NOMO-1 (cell line): ENCODE data around the gene UBE2M.

Source experiments
- DNase-seq, 2 experiments: peaks; one replicate each; lab custom pipeline; 2025; ENCODE audit not compliant: unreplicated experiment in 2 of 2; lab: John Stamatoyannopoulos, UW

Gene UBE2M

DNA sequence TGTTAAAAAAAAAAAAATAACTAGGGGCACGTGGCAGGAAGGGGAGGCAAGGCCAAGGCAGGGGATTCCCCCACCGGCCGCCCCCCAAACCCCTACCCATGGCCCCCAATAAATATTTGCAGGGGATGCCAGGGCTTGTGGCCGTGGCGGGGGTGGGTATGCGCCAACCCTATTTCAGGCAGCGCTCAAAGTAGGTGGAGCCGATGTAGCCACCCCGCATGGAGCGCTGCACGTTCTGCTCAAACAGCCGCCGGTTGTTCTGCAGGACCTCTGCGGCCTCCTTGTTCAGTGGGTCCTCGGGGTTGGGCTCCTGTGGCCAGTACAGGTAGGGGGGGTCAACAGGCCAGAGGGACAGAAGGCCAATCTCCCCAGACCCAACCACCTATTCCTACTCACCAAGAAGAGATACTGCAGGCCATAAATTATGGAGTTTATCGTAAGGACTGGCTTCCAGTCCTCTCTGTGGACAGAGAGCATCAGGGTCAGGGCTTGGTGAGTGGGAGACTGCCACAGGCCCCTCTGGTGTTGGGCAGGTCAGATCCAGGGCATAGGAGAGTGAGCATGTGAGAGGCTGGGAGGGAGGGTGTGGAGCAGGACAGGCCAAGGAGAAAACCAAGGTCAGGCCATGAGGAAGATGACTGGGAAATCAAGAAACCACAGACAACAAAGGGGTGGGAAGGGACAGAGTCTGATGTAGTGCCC lies 2.3 kb downstream of the UBE2M start:
- no peak for DNase-seq

DNA sequence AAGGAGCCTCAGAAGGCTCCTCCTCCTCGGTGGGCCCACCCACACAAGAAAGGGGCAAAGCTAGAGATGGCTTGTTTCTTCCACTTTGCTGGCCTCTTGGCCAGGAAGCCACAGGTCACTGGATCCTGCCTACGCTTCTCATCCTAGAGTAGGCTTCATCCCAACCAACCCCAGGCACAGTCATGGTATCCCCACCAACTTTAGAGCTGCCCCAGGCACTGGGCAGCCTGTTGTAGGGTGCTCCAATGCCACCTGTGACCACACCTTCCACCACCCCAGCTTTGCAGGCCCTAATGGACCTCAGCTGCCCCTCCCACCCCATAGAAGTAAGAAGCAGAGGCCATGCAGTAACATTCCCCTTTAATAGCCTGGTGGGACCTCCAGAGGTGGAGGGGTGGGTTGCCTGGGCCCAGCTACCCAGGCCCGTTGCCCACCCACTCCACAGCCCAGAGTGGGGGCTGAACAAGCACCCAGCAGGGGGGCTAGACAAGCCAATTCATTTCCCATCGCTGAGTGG lies 3.0 kb downstream of the UBE2M start:
- no peak for DNase-seq

DNA sequence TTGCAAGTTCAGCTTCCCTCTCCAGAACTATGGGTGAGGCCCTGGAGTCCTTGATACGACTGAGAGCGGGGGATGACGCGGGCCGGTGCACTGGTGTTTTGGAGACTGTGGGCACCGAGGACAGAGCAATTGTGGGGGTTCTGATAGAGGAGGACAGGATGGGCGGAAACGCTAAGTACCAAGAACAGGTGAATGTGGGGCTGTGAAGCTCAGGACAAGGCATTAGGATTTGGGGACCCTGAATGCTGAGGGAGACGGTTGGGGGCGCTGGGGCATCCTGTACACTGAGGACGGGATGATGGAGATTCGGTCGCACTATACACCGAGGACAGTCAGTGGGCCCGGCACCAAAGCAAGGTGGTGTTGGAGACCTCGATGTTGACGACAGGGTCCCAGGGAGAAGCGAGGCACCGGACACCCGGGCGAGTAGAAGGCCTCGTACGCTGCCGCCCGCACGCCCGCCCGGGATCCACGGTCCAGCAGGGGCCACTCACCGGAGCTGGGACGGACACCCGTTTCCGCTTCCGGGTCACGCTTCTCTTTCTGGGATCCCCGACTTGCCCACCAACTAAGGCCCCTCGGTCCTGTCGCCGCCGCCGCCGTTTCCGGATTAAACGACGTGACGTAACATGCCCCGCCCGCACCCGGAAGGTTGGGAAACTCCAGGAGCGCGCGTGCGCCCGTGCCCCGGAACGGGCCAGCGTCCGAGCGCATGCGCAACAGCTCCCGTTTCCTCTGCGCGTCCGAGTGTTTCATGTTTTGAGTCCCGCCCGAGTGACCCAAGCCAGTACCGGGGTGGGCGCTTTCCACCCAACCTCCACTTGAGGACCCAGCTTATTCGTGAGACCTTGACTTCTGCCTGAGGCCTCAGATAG lies 3.7 kb downstream of the UBE2M start, which contains the start of gene CHMP2A:
Gene CHMP2A (minus strand): TSS at position 612 of the 875 bp plus-strand sequence. CDS start 893 bp downstream, outside the sequence.
- DNase-seq = no peak

DNA sequence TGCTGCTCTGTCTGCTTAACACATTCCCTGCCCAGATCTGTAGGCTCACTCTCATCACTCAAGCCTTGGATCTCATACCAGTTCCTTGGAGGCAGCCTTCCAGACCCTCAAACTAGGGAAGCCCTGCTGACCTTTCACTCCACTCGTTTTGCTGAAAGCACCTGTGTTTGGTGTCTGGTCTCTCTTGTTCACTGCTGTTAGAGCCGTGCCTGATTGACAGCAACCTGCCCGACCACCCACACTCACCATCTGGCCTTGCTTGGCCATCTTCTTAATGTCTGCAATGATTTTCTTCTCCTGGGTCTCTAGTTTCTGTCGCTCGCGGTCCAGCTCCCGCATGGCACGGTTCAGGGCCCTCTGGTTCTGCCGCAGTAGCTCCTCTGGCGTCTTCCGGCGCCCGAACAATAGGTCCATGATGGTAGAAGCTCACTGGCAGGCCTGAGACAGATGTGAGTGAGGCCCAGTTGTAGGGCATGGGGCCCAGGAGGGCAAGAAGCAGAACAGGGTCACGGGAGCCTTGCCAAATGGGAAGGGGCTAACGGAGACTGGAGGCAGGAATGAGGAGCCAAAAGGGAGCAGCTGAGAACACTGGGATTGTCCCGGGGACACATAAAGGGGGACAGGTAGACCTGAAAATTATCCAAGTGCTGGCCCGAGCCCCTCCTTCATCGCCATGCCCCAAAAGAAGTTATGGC lies 4.5 kb downstream of the UBE2M start:
- DNase-seq = no peak

DNA sequence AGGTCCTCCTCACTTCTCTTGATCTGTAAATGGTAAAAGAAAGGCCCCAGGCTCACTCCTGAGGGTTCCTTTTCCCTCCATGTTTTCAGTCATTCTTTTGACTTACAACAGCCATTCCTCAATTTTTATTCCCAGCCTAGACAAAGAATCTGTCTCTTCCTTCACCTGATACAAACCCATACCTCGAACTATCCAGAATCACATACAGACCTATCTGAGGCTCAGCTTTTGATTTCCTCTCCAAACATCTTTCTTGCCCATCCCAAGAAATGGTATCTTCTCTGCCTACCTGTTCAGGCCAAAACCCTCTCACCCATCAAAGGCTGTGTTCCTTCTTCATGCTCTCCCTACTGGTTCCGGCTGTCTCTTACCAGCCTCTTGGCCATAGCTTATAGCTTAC lies 5.8 kb downstream of the UBE2M start:
- no peak for DNase-seq

DNA sequence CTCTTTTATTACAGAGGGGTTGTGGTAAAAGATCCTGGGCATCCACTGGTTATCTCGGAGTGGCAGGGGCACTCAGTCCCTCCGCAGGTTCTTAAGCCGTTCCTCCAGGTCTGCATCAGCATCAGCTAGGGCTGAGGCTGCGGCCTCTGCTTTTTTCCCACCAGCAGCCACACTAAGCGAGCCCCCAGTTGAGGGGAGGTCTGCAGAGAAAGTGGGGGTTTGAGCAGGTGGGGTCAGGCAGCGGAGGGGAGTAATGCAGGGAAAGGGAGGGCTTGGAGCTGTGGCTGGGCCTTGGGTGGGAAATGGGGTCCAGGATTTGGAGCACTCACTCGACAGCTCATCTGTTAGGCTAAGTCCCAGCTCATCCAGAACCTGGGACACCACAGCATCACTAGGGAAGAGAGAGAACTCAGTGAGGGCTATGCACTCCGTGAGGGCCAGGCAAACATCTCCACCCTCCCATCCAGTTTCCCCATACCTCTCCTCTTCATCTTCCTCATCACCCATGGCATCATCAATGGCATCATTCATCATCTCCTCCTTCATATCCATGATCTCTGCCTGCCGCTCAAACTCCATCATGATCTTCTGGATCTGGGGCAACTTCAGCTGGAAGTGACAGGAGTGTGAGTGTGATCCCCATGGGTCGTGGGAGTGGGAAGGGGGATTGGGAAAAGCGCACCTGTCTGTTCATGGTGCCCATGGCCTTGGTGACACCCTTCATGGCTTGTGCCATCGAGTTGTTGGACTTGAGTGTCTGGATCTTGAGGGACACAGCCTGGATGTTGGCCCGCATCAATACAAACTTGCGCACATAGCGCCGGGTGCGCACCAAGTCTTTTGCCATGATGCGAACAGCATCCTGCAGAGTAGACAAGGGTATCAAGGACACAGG lies 6.6 kb downstream of the UBE2M start:
- DNase-seq = no peak

DNA sequence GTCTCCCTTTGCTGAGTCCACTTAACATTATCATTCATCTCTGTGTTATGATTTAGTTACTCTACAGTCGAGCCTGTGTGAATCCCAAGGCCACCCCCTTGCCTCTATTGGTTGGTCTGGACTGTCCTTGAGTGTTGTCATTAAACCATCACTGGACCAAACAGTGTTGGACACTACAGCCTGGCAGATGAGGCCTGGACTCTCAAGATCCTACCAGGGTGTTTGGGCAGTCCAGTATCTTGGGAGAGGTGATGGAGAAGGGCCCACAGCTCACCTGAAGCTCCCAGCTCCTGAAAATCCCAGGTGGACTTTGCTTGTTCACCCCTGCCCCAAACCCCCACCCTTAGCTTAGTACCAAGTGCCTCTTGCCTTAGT lies 7.3 kb downstream of the UBE2M start:
- no peak for DNase-seq

DNA sequence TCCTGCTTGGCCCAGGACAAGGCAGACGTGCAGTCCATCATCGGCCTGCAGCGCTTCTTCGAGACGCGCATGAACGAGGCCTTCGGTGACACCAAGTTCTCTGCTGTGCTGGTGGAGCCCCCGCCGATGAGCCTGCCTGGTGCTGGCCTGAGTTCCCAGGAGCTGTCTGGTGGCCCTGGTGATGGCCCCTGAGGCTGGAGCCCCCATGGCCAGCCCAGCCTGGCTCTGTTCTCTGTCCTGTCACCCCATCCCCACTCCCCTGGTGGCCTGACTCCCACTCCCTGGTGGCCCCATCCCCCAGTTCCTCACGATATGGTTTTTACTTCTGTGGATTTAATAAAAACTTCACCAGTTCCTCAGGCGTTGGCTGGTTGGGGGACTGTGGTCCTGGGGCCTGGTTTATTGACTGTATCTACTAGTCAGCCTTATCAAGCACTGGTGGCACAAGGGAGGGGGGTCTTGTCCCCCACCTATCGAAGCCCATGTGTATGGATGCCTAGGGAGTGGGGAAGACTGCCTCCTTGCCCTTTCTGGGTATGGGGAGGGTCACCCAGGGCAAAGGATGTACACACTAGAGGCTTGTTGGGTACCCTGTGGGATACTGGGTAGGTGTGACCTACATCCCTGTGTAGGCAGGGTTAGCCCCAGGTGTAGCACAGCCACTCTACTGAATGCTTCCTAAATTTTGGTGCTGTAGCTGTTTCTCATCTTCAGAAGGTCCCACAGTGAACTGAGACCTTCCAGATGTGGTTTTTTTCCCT lies 7.9 kb downstream of the UBE2M start:
- no peak for DNase-seq

DNA sequence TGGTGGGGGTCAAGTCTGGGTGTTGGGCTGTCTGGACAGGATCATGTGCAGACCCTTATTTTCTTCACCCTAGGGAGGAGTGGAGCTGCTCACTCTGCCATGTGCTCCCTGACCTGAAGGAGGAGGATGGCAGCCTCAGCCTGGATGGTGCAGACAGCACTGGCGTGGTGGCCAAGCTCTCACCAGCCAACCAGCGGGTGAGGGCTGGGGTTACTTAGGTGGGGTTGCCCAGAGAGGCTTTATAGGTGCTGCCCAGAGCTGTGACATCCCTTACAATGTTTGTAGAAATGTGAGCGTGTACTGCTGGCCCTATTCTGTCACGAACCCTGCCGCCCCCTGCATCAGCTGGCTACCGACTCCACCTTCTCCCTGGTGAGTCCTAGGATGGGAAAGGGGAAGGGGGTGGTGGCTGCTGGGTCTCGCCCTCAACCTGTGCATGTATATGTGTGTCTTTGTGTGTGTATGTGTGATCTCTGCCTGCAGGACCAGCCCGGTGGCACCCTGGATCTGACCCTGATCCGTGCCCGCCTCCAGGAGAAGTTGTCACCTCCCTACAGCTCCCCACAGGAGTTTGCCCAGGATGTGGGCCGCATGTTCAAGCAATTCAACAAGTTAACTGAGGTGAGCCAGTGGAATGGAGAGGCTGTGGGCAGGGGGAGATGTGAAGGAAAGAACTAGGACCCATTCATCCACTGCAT lies 8.6 kb downstream of the UBE2M start:
- no peak for DNase-seq

DNA sequence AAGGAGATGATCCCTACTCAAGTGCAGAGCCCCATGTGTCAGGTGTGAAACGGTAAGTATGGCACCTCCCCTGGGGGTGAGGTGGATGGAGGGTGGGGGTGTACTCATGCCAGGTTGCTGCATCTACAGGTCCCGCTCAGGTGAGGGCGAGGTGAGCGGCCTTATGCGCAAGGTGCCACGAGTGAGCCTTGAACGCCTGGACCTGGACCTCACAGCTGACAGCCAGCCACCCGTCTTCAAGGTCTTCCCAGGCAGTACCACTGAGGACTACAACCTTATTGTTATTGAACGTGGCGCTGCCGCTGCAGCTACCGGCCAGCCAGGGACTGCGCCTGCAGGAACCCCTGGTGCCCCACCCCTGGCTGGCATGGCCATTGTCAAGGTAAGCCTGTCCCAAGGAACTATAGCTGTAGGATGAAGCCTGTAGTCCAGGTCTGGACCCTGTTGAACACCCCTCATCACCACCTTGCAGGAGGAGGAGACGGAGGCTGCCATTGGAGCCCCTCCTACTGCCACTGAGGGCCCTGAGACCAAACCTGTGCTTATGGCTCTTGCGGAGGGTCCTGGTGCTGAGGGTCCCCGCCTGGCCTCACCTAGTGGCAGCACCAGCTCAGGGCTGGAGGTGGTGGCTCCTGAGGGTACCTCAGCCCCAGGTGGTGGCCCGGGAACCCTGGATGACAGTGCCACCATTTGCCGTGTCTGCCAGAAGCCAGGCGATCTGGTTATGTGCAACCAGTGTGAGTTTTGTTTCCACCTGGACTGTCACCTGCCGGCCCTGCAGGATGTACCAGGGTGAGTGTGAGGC lies 9.3 kb downstream of the UBE2M start:
- no peak for DNase-seq

DNA sequence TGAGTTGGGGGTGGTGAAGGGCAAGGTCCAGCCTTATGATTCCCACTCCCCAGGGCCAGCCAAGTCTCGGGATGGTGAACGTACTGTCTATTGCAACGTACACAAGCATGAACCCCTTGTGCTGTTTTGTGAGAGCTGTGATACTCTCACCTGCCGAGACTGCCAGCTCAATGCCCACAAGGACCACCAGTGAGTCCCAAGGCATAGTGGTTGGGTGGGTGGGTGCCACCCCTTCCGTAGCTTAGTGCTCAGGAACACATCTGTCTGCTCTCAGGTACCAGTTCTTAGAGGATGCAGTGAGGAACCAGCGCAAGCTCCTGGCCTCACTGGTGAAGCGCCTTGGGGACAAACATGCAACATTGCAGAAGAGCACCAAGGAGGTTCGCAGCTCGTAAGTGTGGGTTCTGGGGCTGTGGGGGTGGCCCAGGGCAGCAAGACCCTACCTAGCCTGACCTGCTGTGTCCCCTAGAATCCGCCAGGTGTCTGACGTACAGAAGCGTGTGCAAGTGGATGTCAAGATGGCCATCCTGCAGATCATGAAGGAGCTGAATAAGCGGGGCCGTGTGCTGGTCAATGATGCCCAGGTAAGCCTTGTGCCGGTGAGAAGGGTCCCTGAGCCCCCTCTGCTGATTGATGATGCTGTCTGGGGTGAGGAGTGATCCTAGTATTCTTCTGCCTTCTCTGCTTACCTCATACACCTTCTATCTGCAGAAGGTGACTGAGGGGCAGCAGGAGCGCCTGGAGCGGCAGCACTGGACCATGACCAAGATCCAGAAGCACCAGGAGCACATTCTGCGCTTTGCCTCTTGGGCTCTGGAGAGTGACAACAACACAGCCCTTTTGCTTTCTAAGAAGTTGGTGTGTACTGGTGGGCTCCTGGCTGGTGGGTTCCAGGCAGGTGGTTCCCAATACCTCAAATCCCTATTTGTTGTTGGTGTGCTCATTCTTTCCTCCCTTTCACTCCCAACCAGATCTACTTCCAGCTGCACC lies 10.8 kb downstream of the UBE2M start:
- DNase-seq = no peak

DNA sequence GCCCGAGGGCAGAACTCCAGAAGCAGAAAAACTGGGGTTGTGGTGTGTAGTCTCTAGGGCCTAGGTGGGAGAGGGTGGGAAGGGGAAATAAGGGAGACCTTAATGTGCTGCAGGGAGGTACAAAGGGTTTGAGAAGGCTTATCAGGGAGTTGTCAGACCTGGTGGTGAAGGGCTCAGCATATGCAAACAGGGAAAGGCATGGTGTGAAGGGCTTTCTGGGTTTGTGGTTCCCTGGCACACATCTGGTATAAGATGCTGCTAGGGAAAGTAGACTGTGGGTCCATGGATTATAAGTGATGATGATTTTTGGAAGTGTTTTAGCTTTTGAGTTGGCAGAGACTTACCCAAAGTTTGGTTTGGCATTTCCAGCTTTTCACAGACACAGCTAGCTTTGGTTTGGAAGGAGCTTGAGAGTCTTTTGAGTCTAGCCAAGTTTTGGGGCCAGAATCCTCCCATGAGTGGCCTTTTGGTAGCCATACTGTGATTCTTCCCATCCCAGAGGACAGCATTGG lies 12.3 kb downstream of the UBE2M start:
- DNase-seq = no peak

DNA sequence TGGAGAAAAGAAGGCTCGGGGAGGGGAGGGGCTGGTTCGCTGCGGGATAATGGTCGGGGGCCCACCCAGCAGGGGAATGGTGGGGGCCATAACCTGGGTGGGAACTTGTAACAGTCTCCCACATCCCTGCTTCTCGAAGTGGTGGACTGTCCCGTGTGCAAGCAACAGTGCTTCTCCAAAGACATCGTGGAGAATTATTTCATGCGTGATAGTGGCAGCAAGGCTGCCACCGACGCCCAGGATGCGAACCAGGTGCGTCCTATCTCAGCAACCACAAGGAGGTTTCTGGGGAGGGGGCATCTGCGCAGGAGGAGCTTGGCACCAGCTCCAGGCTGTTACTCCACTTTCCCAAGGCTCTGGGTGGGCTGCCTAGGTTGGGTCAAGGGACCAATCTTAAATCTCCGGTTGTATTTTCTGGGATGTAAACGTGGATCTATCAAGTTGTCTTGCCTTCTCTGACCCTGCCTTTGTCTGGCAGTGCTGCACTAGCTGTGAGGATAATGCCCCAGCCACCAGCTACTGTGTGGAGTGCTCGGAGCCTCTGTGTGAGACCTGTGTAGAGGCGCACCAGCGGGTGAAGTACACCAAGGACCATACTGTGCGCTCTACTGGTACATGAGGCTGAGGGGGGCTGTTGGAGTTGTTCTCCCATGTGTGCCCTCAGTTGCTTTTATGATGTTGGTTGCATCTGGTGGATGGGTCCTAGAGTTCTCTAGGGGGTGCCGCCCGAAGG lies 13.0 kb downstream of the UBE2M start:
- no peak for DNase-seq

DNA sequence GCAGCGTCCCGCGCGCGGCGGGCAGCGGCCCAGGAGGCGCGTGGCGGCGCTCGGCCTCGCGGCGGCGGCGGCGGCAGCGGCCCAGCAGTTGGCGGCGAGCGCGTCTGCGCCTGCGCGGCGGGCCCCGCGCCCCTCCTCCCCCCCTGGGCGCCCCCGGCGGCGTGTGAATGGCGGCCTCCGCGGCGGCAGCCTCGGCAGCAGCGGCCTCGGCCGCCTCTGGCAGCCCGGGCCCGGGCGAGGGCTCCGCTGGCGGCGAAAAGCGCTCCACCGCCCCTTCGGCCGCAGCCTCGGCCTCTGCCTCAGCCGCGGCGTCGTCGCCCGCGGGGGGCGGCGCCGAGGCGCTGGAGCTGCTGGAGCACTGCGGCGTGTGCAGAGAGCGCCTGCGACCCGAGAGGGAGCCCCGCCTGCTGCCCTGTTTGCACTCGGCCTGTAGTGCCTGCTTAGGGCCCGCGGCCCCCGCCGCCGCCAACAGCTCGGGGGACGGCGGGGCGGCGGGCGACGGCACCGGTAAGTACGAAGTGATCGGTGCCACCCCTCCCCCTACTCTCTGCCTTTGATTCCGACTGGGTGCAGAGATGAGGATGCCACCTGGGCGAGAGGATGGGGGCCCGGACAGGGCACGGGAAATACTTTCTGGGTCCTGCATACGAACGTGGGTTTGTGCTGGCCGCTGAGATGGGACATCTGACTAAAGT lies 13.7 kb downstream of the UBE2M start:
- no peak for DNase-seq

DNA sequence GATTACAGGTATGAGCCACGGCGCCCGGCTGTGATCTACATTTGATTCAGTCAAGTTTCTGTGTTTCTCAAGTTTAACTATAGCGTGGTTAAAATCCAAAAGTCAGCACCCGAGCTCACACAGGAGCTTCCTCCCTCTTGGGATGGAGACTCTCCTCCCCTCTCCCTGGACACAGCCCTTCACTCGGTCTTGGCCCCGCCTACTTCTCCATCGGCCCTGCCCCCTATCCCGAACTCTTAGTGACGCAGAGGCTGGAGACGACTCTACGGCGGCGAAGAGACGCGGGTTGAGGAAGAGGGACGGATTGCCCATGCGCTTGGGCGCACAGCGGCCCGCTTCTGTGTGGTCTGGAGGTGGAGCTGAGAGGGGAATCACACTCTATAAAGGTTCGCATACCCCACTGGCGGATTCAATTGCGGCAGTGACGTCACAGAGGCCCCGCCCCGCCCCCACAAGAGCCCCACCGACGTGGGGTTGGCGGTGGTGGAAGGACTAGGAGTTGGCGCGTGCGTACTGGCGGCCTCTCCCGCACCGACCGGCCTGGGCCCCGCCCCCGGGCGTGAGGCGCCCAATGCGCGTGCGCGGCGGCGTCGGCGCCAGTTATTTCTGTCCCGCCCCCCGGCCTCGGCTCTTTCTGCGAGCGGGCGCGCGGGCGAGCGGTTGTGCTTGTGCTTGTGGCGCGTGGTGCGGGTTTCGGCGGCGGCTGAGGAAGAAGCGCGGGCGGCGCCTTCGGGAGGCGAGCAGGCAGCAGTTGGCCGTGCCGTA lies 14.4 kb downstream of the UBE2M start, which contains the start of gene TRIM28:
Gene TRIM28 (plus strand): TSS at position 239 of the 765 bp plus-strand sequence. CDS start 694 bp downstream, outside the sequence.
- DNase-seq = no peak
